ENCODE results near the gene ATP6V0B. TPM values are rescaled to one million over a fixed set of nuclear protein-coding genes. Genes with fewer than 3 reads are reported as not detected.

Gene ATP6V0B
- total and polyA plus RNA-seq, 9 of the 15 experiments (the other 6 are each of a cell fraction or from before 2014, with no cell fraction given), result 137 to 328 (median 220) TPM

DNA sequence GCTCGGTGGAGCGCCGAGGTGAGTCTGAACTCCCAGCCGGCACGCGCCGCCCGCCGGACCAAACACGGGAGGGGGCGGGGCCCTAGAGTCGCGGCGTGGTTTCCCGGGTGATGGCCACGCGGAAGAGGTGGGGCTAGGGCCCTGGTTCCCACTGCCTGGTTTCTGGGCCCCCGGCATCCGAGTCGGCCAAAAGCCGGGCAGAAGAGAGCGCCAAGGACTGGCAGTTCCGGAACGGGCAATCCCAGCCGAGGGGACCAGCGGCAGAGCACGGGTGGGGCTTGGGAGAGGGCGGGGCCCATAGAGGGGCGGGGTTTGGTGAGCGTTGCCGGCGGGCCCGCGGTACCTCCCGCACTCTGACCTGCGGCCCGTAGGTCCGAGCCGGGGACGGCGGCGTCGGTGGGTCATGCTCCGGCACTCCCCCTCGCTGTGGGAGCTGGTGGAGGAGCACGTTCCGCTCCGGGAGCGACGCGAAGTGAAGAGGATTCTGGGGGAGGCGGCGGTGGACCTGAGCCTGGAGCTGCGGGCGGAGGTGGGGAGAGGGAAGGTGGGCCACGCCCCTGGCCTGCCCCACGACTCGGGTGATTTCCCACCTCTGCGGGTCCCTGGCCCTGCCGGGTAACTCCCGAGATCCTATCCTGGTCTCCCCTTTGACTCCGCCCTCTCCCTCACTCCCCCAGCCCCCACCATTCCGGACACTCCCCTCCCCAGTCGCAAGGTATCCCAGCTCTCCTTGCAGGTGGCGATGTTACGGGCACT, 16.9 kb downstream of the ATP6V0B start, which contains the start of gene CCDC24 (continued):
- TF ChIP-seq SP2 (IDR thresholded peaks at IDR 0.05; ENCODE audit: extremely low read depth, low read depth, low read length, poor library complexity, severe bottlenecking), result no peak
- peak; percentile 85 for TF ChIP-seq PCBP1 (IDR thresholded peaks at IDR 0.05; ENCODE audit: low read depth, low read length, poor library complexity, severe bottlenecking)
- TF ChIP-seq SNIP1 (IDR thresholded peaks at IDR 0.05; ENCODE audit: low read depth), result no peak
- TF ChIP-seq TFAP4 (CRISPR knock-in tag; IDR thresholded peaks at IDR 0.05; ENCODE audit: borderline replicate concordance), result peak; percentile 64
- TF ChIP-seq DLX4 (CRISPR knock-in tag; IDR thresholded peaks at IDR 0.05), result no peak
- TF ChIP-seq CHCHD3 (CRISPR knock-in tag; IDR thresholded peaks at IDR 0.05), result no peak
- TF ChIP-seq ESRRB (CRISPR knock-in tag; IDR thresholded peaks at IDR 0.05; ENCODE audit: borderline replicate concordance), result no peak
- TF ChIP-seq ZNF232 (CRISPR knock-in tag; IDR thresholded peaks at IDR 0.05), result no peak
- peak; percentile 74 for TF ChIP-seq FOXP1 (CRISPR knock-in tag; IDR thresholded peaks at IDR 0.05)
- no peak for TF ChIP-seq ZFP30 (CRISPR knock-in tag; IDR thresholded peaks at IDR 0.05; ENCODE audit: borderline replicate concordance)
- no peak for TF ChIP-seq ZNF699 (CRISPR knock-in tag; IDR thresholded peaks at IDR 0.05; ENCODE audit: insufficient replicate concordance)
- TF ChIP-seq RB1 (IDR thresholded peaks at IDR 0.05; ENCODE audit: low read depth), result peak; percentile 51; the same call in 1 of the 2 replicates
- TF ChIP-seq, protein P1, sequence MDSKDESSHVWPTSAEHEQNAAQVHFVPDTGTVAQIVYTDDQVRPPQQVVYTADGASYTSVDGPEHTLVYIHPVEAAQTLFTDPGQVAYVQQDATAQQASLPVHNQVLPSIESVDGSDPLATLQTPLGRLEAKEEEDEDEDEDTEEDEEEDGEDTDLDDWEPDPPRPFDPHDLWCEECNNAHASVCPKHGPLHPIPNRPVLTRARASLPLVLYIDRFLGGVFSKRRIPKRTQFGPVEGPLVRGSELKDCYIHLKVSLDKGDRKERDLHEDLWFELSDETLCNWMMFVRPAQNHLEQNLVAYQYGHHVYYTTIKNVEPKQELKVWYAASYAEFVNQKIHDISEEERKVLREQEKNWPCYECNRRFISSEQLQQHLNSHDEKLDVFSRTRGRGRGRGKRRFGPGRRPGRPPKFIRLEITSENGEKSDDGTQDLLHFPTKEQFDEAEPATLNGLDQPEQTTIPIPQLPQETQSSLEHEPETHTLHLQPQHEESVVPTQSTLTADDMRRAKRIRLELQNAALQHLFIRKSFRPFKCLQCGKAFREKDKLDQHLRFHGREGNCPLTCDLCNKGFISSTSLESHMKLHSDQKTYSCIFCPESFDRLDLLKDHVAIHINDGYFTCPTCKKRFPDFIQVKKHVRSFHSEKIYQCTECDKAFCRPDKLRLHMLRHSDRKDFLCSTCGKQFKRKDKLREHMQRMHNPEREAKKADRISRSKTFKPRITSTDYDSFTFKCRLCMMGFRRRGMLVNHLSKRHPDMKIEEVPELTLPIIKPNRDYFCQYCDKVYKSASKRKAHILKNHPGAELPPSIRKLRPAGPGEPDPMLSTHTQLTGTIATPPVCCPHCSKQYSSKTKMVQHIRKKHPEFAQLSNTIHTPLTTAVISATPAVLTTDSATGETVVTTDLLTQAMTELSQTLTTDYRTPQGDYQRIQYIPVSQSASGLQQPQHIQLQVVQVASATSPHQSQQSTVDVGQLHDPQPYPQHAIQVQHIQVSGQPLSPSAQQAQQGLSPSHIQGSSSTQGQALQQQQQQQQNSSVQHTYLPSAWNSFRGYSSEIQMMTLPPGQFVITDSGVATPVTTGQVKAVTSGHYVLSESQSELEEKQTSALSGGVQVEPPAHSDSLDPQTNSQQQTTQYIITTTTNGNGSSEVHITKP (IDR thresholded peaks at IDR 0.05; ENCODE audit: partially characterized antibody), result peak; percentile 77
- TF ChIP-seq POLR2G (IDR thresholded peaks at IDR 0.05; ENCODE audit: low read depth, low read length), result peak; percentile 89
- TF ChIP-seq FOXP4 (CRISPR knock-in tag; IDR thresholded peaks at IDR 0.05; ENCODE audit: borderline replicate concordance), result no peak; the same call in 1 of the 2 replicates
- no peak for TF ChIP-seq CEBPG (CRISPR knock-in tag; IDR thresholded peaks at IDR 0.05)
- TF ChIP-seq CEBPG (tag; conservative IDR thresholded peaks at IDR 0.05 in 1 of 2, IDR thresholded peaks at IDR 0.05 in 1 of 2), result no peak
- TF ChIP-seq HNRNPK (IDR thresholded peaks at IDR 0.05; ENCODE audit: low read depth, low read length, poor library complexity, severe bottlenecking), result no peak
- TF ChIP-seq ELF2 (CRISPR knock-in tag; IDR thresholded peaks at IDR 0.05), result peak; percentile 85
- TF ChIP-seq BCOR (IDR thresholded peaks at IDR 0.05), result peak; percentile 58; the same call in 1 of the 2 replicates
- TF ChIP-seq POLR2B (IDR thresholded peaks at IDR 0.05; ENCODE audit: low read depth, partially characterized antibody), result peak; percentile 44

Data from K562 (cell line).